ENCODE results near the gene P2RX5.
"Not testable (repeated sequence)": the region's sequence is repeated elsewhere in the genome, so short reads cannot be mapped to it uniquely, and the experiment has no call there.

The P2RX5 gene, protein sequence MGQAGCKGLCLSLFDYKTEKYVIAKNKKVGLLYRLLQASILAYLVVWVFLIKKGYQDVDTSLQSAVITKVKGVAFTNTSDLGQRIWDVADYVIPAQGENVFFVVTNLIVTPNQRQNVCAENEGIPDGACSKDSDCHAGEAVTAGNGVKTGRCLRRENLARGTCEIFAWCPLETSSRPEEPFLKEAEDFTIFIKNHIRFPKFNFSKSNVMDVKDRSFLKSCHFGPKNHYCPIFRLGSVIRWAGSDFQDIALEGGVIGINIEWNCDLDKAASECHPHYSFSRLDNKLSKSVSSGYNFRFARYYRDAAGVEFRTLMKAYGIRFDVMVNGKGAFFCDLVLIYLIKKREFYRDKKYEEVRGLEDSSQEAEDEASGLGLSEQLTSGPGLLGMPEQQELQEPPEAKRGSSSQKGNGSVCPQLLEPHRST

DNA sequence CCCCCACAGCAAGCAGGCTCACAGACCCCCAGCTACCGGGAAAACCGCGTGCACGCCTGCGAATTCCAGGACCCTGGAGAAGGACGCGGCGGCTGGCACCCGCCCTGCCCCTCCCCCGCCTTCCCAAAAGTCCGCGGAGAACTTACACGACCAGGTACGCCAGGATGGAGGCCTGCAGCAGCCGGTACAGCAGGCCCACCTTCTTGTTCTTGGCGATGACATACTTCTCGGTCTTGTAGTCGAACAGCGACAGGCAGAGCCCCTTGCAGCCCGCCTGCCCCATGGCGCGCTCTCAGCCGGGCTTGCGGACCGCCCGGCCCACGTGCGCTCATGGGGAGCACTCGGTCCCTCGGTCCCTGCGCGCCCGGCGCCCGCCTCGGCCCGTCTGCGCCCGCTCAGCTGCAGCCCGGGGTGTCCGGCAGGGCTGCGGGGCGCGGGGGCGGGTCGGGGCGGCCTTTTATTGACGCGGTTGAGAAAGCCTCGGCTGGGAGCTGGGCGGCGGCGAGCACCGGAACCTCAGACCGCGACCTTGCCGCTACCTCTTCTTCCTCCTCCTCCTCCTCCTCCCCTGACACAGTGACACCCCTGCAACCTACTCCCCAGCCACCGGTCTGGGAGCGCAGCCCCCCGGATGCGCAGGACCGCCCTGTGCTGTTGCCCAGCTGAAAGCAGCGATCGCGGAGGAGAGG lies at the start of gene P2RX5:
Gene P2RX5 (minus strand): TSS at position 433 of the 689 bp plus-strand sequence. CDS start 150 bp downstream, at position 283.
- intact Hi-C loops (cut with DNase I): no loop called here
- DNase-seq: peak in 4 of 10 donors; percentile 19 to 83 (median 54)

DNA sequence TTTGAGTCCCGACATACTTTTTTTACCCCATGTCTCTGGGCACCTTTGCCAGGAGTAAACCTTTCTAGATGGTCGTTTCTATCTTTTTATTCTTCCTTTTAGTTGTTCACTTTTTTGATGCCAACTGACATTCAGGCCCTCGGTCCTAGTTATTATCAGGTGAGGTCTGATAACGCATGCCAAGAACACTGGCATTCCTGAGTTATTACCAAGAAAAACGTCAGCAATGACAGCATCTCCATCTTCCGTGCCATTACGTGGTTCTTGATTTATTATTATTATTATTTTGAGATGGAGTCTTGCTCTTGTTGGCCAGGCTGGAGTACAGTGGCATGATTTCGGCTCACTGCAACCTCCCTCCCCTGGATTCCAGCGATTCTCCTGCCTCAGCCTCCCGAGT lies 49.1 kb upstream of the P2RX5 start:
- intact Hi-C loops (cut with DNase I): no loop called here
- no peak for DNase-seq

DNA sequence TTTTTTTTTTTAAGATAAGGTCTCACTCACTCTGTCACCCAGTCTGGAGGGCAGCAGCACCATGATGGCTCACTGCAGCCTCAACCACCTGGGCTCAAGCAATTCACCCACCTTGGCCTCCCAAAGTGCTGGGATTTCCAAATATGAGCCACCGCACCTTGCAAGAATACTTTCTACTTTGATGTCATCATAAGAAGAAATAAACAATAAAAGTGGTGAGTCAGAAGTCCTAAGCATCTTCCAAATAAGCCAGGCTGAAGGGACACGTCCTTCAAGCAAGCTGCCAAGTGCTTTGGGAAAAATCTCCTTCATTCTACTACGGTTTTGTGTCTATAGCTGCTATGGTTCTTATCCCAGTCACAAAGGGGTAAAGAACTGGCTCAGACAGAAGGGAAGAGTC lies 48.1 kb upstream of the P2RX5 start:
- no peak for DNase-seq
- intact Hi-C loops (cut with DNase I): no loop called here

DNA sequence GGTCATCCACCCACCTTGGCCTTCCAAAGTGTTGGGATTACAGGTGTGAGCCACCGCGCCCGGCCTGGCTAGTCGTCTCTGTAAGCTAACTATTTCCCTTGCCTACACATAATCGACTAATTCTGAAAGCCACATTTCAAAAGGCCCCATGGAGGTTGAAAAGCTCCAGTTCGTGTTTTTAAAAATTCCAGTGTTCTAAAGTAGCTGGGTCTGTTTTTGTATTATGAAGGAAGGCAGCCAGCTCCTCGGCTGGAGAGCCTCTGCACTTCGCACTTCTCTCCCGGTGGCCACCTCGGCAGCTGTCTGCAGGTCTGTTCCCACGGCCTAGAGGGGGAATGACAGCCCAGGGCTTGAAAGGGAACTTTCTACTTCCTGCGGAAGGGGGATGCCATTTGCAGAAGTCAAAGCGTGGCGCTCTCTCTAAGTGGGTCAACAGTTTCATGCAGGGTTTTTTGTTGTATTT lies 44.7 kb upstream of the P2RX5 start:
- peak in 1 of 10 donors; percentile 84 for DNase-seq
- intact Hi-C loops (cut with DNase I): no loop called here

DNA sequence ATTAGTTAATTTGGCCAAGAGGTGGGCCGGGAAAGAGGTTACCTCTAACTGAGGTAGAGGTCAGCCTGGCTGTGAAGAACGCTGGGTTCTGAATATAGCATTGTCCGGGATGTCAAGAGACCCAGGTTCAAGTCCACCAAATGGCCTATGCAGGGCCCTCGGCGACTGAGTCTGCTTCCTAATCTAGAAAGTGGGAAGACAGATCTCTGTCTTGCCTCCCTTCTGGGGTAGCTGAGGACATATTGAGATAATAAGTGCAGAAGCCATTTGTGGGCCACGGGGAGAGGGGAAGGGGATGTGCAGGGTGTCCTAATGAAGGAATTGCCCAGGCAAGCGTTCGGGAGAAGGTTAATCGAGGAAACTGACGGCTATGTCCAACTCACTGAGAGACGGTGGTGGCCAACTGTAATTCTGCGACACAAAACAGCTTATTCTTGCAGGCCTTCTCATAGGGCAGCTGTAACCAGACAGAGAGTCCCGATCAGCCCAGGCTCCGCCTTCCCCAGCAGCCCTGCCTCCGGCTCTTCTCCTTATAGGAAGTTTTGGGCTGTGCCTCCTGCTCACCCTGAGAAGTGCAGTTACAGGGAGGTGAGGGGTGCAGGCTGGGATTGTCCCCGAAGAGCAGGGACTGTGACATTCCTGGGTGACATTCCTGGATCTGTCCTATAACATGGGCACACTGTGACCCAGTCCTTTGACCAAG lies 43.6 kb upstream of the P2RX5 start:
- intact Hi-C loops (cut with DNase I): loop anchor here (5.0 to 10.0 kb wide), 3 partner anchors 108 to 335 kb away; partner anchors contain the start of gene NCBP3
- peak in 4 of 10 donors; percentile 17 to 79 (median 56) for DNase-seq

DNA sequence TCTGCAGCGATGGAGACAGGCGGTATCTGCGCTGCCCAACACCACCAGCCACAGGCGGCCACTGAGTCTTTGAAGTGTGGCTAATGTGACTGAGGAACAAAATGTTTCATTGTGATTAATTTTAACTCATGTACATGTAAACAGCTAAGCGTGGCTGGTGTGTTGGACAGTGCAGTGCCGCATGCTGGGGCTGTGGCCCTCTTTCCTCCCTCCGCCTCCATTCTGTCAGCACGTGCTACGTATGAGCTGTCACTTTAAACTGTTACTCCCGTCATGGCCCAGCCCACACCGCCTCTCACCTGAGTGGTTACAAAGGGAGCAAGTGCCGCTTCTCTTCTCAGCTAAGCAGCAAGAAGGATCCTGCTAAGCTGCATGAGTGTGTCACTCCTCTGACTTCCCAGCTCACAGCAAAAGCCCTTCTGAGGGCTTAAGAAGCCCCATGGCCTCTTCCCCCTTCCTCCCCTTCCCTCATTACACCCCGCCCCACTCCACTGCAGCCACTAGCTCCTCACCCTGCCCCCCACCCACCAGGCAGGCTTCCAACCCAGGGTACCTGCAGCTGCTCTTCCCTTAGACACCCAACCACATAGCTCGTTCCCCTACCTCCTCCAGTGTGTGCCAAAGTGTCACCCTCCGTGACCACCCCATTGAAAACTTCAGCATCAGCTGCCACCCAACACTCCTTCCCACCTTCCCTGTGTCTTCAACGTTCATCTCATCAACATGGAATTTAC lies 42.8 kb upstream of the P2RX5 start:
- intact Hi-C loops (cut with DNase I): loop anchor here (5.0 to 10.0 kb wide), 3 partner anchors 109 to 336 kb away; partner anchors contain the start of gene NCBP3
- DNase-seq: peak in 9 of 10 donors; percentile 39 to 94 (median 54)

DNA sequence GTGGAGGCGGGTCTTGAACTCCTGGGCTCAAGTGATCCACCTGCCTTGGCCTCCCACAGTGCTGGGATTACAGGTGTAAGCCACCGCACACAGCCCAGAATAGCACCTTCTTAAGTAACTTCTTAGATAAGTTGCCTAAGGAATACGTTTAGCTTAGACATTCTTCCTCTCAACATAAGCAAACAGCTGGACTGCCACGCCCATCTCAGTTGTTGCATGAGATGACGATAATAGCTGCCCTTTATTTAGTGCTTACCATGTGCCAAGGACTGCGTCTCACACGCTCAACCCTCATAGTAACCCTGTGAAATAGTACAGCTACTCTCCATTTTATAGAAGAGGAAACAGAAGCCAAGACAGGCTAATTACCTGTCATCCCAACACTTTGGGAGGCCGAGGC lies 39.6 kb upstream of the P2RX5 start:
- intact Hi-C loops (cut with DNase I): loop anchor here (5.0 to 10.0 kb wide), 3 partner anchors 112 to 339 kb away; partner anchors contain the start of gene NCBP3
- DNase-seq: peak in 1 of 10 donors; percentile 22

DNA sequence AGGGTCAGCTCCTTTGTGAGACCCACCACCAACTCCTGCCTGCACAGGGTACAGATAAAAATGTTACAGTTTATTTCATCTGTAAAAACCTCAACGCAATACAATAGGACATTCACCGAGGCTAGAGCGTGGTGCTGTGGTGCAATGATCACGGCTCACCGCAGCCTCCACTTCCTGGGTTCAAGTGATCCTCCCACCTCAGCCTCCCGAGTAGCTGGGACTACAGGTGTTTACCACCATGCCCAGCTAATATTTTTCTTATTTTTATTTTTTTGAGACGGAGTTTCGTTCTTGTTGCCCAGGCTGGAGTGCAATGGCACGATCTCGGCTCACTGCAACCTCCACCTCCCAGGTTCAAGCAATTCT lies 38.9 kb upstream of the P2RX5 start:
- intact Hi-C loops (cut with DNase I): loop anchor here (5.0 to 10.0 kb wide), 3 partner anchors 112 to 340 kb away; partner anchors contain the start of gene NCBP3
- DNase-seq: peak in 1 of 10 donors; percentile 12

DNA sequence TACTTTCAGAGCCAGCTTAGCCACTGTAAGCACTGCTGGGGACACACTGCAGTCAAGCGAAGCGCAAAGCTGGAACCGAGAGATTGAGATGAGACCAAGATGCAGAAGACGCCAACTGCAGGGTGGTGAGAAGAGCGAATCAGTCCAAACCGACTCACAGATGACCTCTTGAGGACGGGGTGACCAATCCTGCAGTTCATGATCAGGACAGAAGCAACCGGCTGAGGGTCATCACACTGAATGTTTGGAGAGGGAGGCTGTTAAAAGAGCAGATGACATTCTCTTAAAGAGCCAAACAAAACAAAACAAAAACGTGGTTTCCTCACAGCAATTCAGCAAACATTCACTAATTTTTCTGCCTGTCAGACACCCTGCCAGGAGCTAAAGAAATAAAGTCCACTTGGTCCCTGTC lies 36.3 kb upstream of the P2RX5 start:
- intact Hi-C loops (cut with DNase I): loop anchor here (10.0 kb wide), 1 partner anchor 343 kb away; no protein-coding TSS in a partner anchor
- peak in 1 of 10 donors; percentile 12 for DNase-seq

DNA sequence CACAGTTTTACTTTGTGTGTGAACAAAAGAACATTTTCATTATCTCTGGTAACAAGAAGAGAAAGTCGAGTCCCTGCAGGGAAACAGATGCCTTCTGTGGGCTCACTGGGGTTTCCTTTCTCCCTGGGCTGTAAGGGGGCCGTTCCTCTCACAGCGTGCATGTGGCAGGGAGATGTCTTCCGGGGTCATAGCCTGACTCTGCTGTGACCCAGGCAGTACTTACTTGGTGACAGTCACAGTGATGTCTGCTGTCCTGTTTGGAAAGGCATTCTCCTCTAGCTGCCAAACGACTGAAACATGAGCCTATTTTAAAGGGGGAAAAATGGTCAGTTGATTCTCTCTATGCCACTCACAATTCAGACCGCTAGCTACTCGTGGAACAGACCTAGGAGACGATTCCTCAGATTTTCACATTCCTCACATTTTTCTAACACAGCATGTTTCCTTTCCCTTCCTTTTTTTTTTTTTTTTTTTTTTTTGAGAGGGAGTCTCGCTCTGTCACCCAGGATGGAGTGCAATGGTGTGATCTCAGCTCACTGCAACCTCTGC lies 35.0 kb upstream of the P2RX5 start:
- intact Hi-C loops (cut with DNase I): loop anchor here (10.0 kb wide), 1 partner anchor 344 kb away; no protein-coding TSS in a partner anchor
- peak in 1 of 10 donors; percentile 21 for DNase-seq

DNA sequence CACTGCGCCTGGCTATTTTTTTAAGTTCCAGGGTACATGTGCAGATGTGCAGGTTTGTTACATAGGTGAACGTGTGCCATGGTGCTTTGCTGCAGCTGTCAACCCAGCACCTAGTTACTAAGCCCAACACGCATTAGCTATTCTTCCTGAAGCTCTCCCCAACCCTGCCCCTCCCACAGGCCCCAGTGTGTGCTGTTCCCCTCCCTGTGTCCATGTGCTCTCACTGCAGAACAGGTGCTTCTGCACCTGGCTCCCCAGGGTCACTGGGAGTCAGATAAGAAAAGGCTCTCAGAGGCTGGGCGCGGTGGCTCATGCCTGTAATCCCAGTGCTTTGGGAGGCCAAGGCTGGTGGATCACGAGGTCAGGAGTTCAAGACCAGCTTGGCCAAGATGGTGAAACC lies 33.9 kb upstream of the P2RX5 start:
- peak in 1 of 10 donors; percentile 52 for DNase-seq
- intact Hi-C loops (cut with DNase I): loop anchor here (10.0 kb wide), 1 partner anchor 345 kb away; no protein-coding TSS in a partner anchor

DNA sequence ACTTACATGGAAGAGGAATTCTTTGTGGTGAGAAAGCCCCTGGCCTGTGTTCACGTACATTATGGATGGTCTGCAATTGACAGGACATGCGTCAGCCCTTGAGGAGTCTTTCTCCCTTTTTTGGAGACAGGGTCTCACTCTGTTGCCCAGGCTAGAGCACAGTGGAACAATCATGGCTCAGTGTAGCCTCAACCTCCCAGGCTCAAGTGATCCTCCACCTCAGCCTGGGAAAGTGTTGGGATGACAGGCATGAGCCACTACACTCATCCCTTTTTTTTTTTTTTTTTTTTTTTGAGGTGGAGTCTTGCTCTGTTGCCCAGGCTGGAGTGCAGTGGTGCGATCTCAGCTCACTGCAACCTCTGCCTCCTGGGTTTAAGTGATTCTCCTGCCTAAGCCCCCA lies 32.1 kb upstream of the P2RX5 start:
- intact Hi-C loops (cut with DNase I); DNase-seq: not testable (repeated sequence)

DNA sequence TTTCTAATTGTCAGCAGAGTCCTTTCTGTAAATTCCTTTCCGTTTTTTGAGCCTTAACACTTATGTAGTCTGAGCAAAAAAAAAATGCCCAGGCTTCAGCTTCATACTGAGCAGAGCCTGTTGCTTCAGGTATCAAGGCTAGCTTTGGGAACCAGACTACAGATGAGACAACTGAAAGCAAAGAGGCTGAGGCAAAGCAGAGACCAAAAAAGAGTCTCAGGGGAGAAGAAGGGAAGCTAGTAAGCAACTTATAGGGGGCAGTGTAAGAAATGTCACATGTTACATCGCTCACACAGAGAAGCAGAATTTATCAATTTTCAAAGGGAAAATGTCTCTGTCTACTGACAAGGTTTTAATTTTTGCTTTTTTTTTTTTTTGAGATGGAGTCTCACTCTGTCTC lies 31.1 kb upstream of the P2RX5 start:
- intact Hi-C loops (cut with DNase I): no loop called here
- DNase-seq: no peak

DNA sequence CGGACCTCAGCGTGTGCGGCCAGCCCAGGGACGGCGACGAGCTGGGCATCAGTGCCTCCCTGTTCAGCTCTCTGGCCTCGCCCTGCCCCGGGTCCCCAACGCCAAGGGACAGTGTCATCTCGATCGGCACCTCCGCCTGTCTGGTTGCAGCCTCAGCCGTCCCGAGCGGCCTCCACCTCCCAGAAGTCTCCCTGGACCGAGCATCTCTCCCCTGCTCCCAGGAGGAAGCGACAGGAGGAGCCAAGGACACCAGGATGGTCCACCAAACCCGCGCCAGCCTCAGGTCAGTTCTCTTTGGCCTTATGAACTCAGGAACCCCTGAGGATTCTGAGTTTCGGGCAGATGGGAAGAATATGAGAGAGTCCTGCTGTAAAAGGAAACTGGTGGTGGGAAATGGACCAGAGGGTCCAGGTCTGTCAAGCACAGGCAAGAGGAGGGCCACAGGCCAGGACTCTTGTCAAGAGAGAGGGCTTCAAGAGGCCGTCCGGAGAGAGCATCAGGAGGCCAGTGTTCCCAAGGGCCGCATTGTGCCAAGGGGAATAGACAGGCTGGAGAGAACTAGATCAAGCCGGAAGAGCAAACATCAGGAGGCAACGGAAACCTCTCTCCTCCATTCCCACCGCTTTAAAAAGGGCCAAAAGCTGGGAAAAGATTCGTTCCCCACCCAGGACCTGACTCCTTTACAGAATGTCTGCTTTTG lies 28.6 kb upstream of the P2RX5 start:
- peak in 2 of 10 donors; percentile 32 to 85 for DNase-seq
- intact Hi-C loops (cut with DNase I): loop anchor here (5.0 kb wide), 1 partner anchor 123 kb away; the partner anchor contains the start of gene NCBP3

DNA sequence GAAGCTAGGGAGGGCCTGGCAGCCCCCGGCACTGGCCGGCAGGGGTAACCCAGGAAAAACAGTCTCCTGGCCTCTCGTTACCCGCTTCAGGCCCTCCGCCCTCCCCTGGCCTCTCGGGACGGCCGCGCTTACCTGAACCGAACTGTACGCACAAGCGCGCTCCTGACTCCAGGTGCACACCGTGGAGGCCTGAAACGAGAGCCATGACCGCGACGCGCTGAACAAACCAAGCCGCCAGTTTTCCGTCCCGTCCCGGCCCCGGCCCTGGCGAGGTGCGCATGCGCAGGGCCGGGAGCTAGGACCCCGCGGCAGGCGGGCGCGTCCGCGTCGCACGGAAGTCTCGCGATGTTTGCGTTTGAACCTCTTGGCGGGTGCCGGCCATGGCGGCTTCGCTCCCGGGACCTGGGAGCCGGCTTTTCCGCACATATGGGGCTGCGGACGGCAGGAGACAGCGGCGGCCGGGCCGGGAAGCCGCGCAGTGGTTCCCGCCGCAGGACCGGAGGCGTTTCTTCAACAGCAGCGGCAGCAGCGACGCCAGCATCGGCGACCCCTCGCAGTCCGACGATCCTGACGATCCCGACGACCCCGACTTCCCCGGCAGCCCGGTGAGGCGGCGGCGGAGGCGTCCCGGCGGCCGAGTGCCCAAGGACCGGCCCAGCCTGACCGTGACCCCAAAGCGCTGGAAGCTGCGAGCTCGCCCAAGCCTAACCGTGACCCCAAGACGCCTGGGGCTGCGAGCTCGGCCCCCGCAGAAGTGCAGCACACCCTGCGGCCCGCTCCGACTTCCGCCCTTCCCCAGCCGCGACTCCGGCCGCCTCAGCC lies 27.8 kb upstream of the P2RX5 start, which contains the start of gene HASPIN:
Gene HASPIN (plus strand): TSS at position 348 of the 822 bp plus-strand sequence. CDS start 33 bp downstream, at position 381.
- peak; percentile 74 to 97 (median 86) for DNase-seq
- intact Hi-C loops (cut with DNase I): loop anchor here (5.0 kb wide), 1 partner anchor 124 kb away; the partner anchor contains the start of gene NCBP3

DNA sequence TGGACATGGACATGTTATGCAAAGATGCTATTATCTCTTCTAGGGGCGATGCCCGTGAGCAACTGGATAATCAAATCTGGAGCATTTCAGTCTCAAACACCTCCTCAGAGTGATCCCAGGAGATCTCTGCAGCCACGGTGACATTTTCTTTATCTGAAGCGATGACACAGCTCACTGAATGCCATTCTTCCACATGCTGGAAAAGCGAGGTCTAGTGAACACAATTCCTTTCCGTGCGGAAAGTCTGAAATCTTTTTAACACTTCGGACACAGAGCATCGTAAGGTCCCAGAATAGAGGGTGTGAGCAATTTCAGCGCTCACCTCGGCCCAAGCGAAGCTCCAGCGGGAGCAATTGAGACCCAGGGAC lies 27.2 kb upstream of the P2RX5 start:
- no peak for DNase-seq
- intact Hi-C loops (cut with DNase I): loop anchor here (5.0 kb wide), 1 partner anchor 124 kb away; the partner anchor contains the start of gene NCBP3

DNA sequence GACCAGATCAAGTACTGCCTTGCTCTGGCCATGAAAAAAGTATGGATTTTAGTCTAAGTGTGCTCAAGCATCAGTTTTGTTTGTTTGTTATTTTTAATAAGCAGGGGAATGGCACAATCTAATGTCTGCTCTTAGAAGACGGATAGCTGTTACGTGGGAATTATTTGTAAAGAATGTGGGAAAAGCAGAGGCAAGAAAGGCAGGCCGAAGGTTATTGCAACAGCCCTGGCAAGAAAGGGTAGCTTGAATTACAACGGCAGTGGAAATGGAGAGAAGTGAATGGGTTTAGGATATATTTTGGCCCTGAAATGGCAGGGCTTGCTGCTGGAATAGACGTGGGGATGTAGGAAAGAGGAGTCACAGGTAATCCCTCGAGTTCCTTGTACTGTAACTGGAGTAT lies 26.8 kb upstream of the P2RX5 start:
- intact Hi-C loops (cut with DNase I): loop anchor here (5.0 kb wide), 1 partner anchor 125 kb away; the partner anchor contains the start of gene NCBP3
- DNase-seq: no peak
